Measurements from ENCODE around the gene RPL27. TPM values are rescaled to one million over a fixed set of nuclear protein-coding genes. Genes with fewer than 3 reads are reported as not detected.

The RPL27 gene
- total RNA-seq, 1 experiment from 2014 or later: 513 TPM

DNA sequence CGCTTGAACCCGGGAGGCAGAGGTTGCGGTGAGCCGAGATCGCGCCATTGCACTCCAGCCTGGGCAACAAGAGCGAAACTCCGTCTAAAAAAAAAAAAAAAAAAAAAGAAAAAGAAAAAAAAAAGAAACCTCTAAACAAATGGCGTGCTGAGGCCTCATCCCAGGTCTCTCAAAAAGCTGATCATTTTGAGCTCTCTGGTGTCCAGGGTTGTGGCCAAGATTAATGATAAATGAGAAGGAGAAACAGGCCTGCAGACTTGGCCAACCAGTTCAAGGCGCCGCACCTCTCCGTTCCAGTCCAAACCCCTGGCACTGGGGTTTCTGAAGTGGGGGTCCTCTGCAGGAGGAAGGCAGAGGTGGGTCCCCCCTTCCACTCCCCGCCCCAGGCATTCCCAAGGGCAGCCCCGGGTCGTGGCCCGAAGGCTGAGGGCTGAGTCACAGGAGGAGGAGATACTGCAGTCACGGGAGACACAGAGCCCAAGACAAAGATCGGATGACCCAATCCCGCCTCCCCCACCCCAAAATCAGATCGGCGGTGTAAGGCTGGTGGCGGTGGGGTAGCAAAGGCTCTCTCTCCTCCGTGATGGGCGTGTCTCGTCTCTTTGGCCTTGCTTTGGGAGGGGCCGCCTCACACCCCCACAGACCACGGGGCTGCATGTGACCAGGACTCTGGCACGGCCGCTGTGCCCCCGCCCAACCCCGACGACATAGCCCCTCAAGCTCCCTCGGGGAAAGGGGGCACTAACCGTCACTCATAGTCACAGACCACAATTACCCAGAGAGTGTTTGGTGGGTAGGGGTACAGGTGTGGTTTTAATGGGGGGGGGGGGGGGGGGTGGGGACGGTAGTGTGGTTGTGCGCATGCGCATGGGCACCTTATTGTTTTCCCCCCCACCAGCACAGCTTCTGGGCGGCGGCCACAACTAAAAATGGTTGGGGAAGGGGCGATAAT lies 22.8 kb downstream of the RPL27 start:
- intact Hi-C loops (cut with micrococcal nuclease; ENCODE audit: unreplicated experiment): no loop called here

DNA sequence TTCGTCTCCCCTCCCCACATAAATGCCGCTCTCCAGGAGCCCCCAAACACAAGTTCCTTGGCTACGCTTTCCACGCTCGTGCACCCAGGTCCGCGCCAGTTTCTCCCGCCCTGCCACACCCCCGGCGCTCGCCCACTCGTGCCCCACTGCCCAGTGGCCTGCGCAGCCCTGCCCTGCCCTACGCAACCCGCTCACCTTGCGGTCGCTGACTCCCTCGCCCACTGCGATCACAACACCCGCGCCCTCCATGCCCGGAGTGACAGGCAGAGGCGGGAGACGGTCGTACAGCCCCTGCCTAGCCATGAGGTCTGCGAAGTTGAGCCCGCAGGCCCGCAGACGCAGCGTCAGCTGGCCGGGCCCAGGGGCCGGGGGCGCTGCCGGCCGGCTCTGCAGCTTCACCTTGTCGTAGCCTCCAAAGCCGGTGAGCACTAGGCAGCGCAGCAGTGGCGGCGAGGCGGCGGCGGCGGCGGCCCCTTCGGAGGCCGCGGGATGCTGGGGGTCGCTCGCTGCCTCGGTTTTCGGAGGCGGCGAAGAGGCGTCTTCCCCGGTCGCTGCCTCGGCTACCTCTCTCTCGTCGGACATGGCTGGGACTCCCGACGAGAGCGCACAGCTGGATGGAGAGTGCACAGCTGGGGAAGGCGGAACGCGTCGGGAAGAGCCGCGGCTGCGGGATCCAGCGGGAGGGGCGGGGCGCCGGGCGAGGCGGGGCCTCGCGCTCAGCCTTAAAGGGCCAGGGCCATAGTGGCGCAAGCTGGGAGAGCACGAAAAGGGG lies 23.7 kb downstream of the RPL27 start, which contains the start of gene VAT1:
TSS of gene VAT1 (minus strand) at position 645 of the 772 bp plus-strand sequence. CDS start at position 582, 63 bp downstream.
- intact Hi-C loops (cut with micrococcal nuclease; ENCODE audit: unreplicated experiment) (no loop called here), in situ Hi-C loops (cut with HindIII; ENCODE audit: low pct_unique_long_range_greater_than_20kb, low sequenced_read_pairs) (no loop called here)
- H3K27ac ChIP-seq (ENCODE audit: low read length): peak within 1 kb of the TSS; percentile 82
- peak within 1 kb of the TSS; percentile 71 to 87 for H3K4me3 ChIP-seq (ENCODE audit: low read depth in 2 of 2, low read length in 2 of 2)
- H3K36me3 ChIP-seq (ENCODE audit: control insufficient read depth, insufficient read depth, low read length): no peaks in the 10 kb centered on the region; the same call in 1 of the 2 replicates
- ChIA-PET POLR2A (interaction anchor here (0.6 to 0.7 kb wide), 2 partner anchors 12 to 255 kb away, joined by 4 to 8 read pairs; no protein-coding TSS in a partner anchor), CTCF (interaction anchor here (0.6 to 0.7 kb wide), 2 partner anchors 10 to 19 kb away, joined by 8 to 11 read pairs; no protein-coding TSS in a partner anchor)
- no peaks in the 10 kb centered on the region for H3K9me3 ChIP-seq (ENCODE audit: control insufficient read depth, insufficient read depth, low read depth, low read length)
- TF ChIP-seq, protein P1, sequence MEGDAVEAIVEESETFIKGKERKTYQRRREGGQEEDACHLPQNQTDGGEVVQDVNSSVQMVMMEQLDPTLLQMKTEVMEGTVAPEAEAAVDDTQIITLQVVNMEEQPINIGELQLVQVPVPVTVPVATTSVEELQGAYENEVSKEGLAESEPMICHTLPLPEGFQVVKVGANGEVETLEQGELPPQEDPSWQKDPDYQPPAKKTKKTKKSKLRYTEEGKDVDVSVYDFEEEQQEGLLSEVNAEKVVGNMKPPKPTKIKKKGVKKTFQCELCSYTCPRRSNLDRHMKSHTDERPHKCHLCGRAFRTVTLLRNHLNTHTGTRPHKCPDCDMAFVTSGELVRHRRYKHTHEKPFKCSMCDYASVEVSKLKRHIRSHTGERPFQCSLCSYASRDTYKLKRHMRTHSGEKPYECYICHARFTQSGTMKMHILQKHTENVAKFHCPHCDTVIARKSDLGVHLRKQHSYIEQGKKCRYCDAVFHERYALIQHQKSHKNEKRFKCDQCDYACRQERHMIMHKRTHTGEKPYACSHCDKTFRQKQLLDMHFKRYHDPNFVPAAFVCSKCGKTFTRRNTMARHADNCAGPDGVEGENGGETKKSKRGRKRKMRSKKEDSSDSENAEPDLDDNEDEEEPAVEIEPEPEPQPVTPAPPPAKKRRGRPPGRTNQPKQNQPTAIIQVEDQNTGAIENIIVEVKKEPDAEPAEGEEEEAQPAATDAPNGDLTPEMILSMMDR (IDR thresholded peaks at IDR 0.05): no peak
- 0 out of 2 replicates have a peak, but pooled peaks have one; percentile 22 for TF ChIP-seq SIN3A (IDR thresholded peaks at IDR 0.05; ENCODE audit: borderline replicate concordance, insufficient read depth, low read depth, low read length)
- ATAC-seq (peak; percentile 88), DNase-seq (ENCODE audit: low read depth, low spot score) (no peak)
- H3K27me3 ChIP-seq (ENCODE audit: control insufficient read depth, insufficient read depth, low read length): no peaks in the 10 kb centered on the region
- H3K4me1 ChIP-seq (ENCODE audit: control insufficient read depth, insufficient read depth, low read length): peaks cover 12% of the 10 kb centered on the region
- BruUV-seq (replicated peaks): no TSS peak

More for the DNA sequence above, 22.8 kb downstream of the RPL27 start:
- ChIA-PET CTCF (no interaction called here), POLR2A (interaction anchor here (0.6 kb wide), 1 partner anchor 13 kb away, joined by 4 read pairs; no protein-coding TSS in a partner anchor)
- ATAC-seq (peak; percentile 49), DNase-seq (ENCODE audit: low read depth, low spot score) (peak; percentile 33)
- no peak for TF ChIP-seq TCF7L2 (IDR thresholded peaks at IDR 0.05; ENCODE audit: low read depth, low read length)
- TF ChIP-seq POLR2AphosphoS5 (IDR thresholded peaks at IDR 0.05; ENCODE audit: low read depth, low read length): no peak
- no peak for TF ChIP-seq SIN3A (IDR thresholded peaks at IDR 0.05; ENCODE audit: borderline replicate concordance, insufficient read depth, low read depth, low read length)
- TF ChIP-seq, protein P1 (IDR thresholded peaks at IDR 0.05): no peak
- TF ChIP-seq, protein P2, sequence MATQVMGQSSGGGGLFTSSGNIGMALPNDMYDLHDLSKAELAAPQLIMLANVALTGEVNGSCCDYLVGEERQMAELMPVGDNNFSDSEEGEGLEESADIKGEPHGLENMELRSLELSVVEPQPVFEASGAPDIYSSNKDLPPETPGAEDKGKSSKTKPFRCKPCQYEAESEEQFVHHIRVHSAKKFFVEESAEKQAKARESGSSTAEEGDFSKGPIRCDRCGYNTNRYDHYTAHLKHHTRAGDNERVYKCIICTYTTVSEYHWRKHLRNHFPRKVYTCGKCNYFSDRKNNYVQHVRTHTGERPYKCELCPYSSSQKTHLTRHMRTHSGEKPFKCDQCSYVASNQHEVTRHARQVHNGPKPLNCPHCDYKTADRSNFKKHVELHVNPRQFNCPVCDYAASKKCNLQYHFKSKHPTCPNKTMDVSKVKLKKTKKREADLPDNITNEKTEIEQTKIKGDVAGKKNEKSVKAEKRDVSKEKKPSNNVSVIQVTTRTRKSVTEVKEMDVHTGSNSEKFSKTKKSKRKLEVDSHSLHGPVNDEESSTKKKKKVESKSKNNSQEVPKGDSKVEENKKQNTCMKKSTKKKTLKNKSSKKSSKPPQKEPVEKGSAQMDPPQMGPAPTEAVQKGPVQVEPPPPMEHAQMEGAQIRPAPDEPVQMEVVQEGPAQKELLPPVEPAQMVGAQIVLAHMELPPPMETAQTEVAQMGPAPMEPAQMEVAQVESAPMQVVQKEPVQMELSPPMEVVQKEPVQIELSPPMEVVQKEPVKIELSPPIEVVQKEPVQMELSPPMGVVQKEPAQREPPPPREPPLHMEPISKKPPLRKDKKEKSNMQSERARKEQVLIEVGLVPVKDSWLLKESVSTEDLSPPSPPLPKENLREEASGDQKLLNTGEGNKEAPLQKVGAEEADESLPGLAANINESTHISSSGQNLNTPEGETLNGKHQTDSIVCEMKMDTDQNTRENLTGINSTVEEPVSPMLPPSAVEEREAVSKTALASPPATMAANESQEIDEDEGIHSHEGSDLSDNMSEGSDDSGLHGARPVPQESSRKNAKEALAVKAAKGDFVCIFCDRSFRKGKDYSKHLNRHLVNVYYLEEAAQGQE (IDR thresholded peaks at IDR 0.05; ENCODE audit: insufficient read depth in 1 of 2, low read depth in 2 of 2, low read length in 1 of 2): no peak
- Histone ChIP-seq H3K27ac (ENCODE audit: low read length) (peak overlapping the region; percentile 82), H3K27me3 (ENCODE audit: control insufficient read depth, insufficient read depth, low read length) (no peaks in the 10 kb centered on the region), H3K4me3 (ENCODE audit: low read depth in 2 of 2, low read length in 2 of 2) (peak overlapping the region; percentile 71 to 87), H3K4me1 (ENCODE audit: control insufficient read depth, insufficient read depth, low read length) (peaks cover 12% of the 10 kb centered on the region), H3K9me3 (ENCODE audit: control insufficient read depth, insufficient read depth, low read depth, low read length) (no peaks in the 10 kb centered on the region), H3K36me3 (ENCODE audit: control insufficient read depth, insufficient read depth, low read length) (no peaks in the 10 kb centered on the region; the same call in 1 of the 2 replicates)
- in situ Hi-C loops (cut with HindIII; ENCODE audit: low pct_unique_long_range_greater_than_20kb, low sequenced_read_pairs): no loop called here
- BruUV-seq (replicated peaks): no TSS peak
